Stimulated activated CD8-positive, alpha-beta memory T cell treated with anti-CD3 and anti-CD28 coated beads, Interleukin-12 subunit alpha, Interleukin-12 subunit beta, amount 100 ng/mL, for 1 hour (primary cell): ENCODE measurements around the gene LHPP.
A peak's percentile ranks its signal among the peaks of the same experiment; 100 is the strongest.

ENCODE experiments used
- DNase-seq: peaks from one replicate; pipeline ENCODE4 v3.0.0-alpha.2; 2020; ENCODE audit warnings: low read depth

LHPP gene

GRCh38 chr10:124522131-124522932 lies 60.7 kb downstream of the LHPP start:
- no peak for DNase-seq

GRCh38 chr10:124522933-124523871 lies 61.6 kb downstream of the LHPP start:
- DNase-seq, result no peak

- no peak for DNase-seq
Observed at GRCh38 chr10:124523901-124524300, 62.3 kb downstream of the LHPP start.

GRCh38 chr10:124524991-124525653 lies 63.5 kb downstream of the LHPP start:
- DNase-seq, result no peak

GRCh38 chr10:124525751-124526600 lies 64.4 kb downstream of the LHPP start:
- no peak for DNase-seq

GRCh38 chr10:124526621-124527267 lies 65.1 kb downstream of the LHPP start:
- no peak for DNase-seq

GRCh38 chr10:124527874-124528395 lies 66.3 kb downstream of the LHPP start:
- no peak for DNase-seq

GRCh38 chr10:124529661-124530214 lies 68.1 kb downstream of the LHPP start:
- DNase-seq, result no peak

- DNase-seq, result peak; percentile 79
Observed at GRCh38 chr10:124530215-124530665, 68.6 kb downstream of the LHPP start.

GRCh38 chr10:124530816-124531215 lies 69.2 kb downstream of the LHPP start:
- no peak for DNase-seq

- DNase-seq, result no peak
Observed at GRCh38 chr10:124532106-124532641, 70.6 kb downstream of the LHPP start.

- no peak for DNase-seq
Observed at GRCh38 chr10:124532788-124533187, 71.2 kb downstream of the LHPP start.

- no peak for DNase-seq
Observed at GRCh38 chr10:124533266-124533665, 71.6 kb downstream of the LHPP start.

- no peak for DNase-seq
Observed at GRCh38 chr10:124534231-124534798, 72.7 kb downstream of the LHPP start.

- DNase-seq, result no peak
Observed at GRCh38 chr10:124534826-124535601, 73.4 kb downstream of the LHPP start.

GRCh38 chr10:124535731-124536495 lies 74.3 kb downstream of the LHPP start:
- DNase-seq, result no peak

- no peak for DNase-seq
Observed at GRCh38 chr10:124536496-124537050, 75.0 kb downstream of the LHPP start.
